ENCODE data around the gene LEP.

- TF ChIP-seq EP300 (IDR thresholded peaks at IDR 0.05) (no peak), POLR2A (IDR thresholded peaks at IDR 0.05) (no peak)
Observed at GRCh38 chr7:128259131-128260061, 18.3 kb downstream of the LEP start.
